Testis (tissue), 2 donors: ENCODE results near the gene F8A1.

Experiments
- POLR2A ChIP-seq: fragments of 450-650 bp; IDR thresholded peaks from one replicate; pipeline ENCODE4 v1.6.1; 2017; ENCODE audit warnings: antibody characterized with exemption, mild to moderate bottlenecking, moderate library complexity
- TF ChIP-seq, protein P1 (sequence below), 3 experiments: fragments of 450-650 bp in 2 of 3; fragments of 200-600 bp in 1 of 3; sonication (generic) in 1 of 3; IDR thresholded peaks; one replicate each; pipeline ENCODE4 v1.5.1; 2016 to 2019; ENCODE audit warnings: antibody characterized with exemption in 3 of 3, mild to moderate bottlenecking in 2 of 3, moderate library complexity in 1 of 3

DNA sequence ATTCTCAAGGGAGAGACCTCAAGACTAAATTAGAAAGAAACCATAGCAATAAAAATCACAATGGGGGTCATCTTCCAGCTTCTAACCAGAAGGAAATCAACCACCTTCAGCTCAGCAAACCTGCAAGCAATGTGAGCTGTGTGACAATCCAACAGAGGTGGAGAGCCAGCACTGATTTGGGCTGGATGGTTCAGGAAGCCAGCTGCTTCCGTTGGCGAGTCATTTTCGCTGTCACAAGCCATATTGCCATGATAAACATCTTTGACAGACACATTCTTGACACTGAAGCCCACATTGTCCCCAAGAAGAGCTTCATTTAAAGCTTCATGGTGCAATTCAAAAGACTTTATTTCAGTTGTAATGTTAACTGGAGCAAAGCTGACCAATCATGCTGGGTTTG lies 22.7 kb downstream of the F8A1 start:
- TF ChIP-seq, protein P1, sequence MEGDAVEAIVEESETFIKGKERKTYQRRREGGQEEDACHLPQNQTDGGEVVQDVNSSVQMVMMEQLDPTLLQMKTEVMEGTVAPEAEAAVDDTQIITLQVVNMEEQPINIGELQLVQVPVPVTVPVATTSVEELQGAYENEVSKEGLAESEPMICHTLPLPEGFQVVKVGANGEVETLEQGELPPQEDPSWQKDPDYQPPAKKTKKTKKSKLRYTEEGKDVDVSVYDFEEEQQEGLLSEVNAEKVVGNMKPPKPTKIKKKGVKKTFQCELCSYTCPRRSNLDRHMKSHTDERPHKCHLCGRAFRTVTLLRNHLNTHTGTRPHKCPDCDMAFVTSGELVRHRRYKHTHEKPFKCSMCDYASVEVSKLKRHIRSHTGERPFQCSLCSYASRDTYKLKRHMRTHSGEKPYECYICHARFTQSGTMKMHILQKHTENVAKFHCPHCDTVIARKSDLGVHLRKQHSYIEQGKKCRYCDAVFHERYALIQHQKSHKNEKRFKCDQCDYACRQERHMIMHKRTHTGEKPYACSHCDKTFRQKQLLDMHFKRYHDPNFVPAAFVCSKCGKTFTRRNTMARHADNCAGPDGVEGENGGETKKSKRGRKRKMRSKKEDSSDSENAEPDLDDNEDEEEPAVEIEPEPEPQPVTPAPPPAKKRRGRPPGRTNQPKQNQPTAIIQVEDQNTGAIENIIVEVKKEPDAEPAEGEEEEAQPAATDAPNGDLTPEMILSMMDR (IDR thresholded peaks at IDR 0.05) = no peak
- no peak for TF ChIP-seq POLR2A
